DMS153 treated with DMSO at 0.1 percent for 48 hours (cell line): ENCODE data around the gene ZNF85.
"Not testable (repeated sequence)": the region's sequence is repeated elsewhere in the genome, so short reads cannot be mapped to it uniquely, and the experiment has no call there.

Experiments used
- DNase-seq: peaks from one replicate; lab custom pipeline; 2025; ENCODE audit not compliant: unreplicated experiment; lab: John Stamatoyannopoulos, UW

Gene ZNF85

DNA sequence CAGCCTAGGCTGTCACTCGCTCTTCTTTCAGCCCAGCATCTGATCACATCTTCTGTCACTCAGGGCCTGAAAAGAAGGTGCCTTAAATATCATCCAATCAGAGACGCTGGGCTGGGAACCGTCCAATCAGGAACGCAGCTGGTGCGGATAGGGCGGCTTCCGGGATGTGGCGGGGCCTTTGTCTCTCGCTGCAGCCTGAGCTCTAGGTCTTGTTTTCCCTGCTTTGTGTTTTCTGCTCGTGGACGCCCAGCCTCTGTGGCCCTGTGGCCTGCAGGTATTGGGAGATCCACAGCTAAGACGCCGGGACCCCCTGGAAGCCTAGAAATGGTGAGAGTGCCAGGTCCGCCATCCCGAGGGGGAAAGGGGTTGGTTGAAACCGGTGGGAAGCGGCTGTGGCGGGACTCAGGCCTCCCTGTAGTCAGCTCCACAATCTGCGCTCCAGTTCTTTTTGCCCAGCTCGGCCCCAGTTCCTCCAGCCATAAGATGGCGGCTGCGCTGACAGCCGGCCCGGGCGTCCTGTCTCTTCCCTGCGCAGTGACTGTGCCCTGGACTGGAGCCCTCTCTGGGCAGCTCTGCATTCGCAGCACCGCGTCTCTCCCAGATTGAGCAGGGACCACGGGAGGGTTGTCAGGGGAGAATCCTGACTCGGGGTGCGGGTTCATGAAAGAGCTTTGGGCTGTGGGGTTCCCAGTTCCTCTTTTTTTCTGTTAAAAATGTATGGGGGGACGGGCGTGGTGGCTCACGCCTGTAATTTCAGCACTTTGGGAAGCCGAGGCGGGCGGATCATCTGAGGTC is at the start of gene ZNF85:
TSS of gene ZNF85 (plus strand) at position 175 of the 795 bp plus-strand sequence. CDS start at position 325, 150 bp downstream.
- no peak for DNase-seq

DNA sequence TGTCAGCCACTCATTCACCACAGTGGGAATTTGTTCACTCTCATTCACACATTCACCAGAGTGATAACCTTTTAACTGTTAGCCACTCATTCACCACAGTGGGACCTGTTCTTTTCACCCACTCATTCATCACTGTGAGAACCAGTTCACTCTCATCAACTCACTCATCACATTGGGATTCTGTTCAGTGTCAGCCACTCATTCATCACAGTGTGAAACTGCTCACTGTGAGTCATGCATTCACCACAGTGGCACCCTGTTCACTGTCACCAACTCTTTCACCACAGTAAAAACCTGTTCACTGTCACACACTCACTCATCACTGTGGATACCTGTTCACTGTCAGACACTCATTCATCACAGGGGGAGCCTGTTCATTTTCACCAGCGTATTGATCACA is 43.5 kb upstream of the ZNF85 start:
- DNase-seq = no peak

DNA sequence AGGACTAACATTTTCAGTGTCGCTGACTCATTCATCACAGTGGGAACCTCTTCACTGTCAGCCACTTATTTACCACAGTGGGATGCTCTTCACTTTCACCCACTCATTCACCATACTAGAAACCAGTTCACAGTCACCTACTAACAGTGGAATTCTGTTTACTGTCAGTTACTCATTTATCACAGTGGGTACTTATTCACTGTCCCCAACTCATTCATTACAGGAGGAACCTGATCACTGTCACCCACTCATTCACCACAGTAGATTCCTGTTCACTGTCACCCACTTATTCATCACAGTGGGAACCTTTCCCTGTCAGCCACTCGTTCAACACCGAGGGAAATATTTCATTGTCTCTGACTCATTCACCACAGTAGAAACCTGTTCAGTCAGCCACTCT is 10.1 kb upstream of the ZNF85 start:
- DNase-seq = no peak

DNA sequence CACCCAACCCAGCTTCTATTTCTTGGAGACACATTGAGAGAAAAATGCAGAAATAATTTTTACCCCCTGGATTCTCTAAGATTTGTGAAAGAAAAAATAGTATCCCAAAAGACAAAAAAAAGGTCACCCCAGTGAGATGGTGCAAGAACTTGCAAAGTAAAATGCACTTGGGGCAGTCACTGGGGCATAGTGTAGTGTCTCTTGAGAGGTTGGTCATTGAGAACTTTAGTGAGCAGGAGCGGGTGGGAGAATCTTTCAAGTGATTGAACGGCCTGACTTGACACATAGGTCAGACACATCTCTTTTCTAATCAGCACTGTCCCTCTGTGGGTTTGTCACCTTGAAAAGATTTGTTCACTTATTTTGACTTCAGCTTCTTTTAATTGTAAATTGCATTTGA is 2.4 kb downstream of the ZNF85 start:
- no peak for DNase-seq

DNA sequence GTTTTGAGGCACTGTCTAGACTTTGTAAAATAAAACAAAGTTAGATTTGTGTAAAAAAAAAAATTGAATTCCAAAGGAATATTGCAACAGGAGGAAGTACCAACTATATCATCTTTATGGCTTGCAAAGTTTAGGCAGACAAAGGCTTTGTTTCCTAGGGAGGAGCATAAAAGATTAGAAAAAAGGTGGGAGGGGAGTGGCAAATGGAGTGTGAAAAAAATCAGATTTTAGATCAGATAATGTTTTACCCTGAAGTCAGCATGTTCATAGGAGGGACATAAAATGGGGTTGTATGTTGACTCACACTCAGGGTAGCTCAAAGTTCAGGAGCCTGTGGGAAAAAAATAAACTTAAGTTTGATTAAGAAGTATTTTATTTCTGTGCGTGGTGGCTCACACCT is 3.7 kb downstream of the ZNF85 start:
- DNase-seq = no peak

DNA sequence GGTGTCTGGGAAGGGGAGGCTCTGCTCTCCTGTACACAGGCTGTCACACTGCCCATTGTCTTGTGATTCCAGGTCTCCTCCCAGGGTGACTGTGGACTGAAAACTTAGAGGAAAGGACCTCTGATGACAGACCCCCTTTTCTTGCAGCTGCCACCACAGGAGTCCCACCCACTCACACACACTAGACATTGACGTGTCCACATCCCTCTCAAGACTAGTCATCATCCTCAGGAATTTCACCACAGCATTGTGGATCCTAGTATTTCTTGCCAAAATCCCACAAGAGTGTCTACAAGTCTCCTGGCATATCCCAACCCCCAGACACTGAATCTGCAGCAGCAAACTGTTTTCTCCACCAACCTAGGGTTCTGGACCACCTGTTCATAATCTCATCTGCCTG is 5.3 kb downstream of the ZNF85 start:
- DNase-seq = no peak

DNA sequence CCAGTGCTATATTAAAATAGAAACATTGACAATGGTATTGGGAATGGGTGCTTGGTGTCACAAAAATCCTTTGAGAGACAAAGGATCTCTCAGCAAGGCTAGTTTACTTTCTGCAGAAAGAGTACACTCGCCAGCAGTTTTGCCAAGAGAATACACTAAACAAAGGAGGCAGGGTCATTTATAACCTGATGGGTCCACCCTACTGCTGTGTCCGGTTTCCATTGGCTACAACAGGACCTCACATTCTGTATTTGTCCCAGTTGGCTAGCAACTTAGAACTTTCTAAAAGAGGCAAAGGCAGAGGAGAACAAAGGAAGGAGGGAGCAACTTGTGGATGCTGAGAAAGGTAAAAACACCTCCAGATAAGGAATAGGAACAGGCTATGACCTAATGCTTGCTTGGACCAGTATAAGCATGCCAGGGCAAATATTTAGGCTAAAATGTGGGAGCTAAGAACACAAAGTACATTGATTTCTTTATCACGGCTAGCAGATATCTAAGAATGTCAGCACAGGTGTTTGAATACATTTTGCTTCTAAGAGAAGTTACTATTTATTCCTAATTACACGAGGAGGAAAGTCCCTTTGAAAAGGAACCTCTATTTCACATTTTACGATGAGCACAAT is 13.4 kb downstream of the ZNF85 start:
- DNase-seq = not testable (repeated sequence)

DNA sequence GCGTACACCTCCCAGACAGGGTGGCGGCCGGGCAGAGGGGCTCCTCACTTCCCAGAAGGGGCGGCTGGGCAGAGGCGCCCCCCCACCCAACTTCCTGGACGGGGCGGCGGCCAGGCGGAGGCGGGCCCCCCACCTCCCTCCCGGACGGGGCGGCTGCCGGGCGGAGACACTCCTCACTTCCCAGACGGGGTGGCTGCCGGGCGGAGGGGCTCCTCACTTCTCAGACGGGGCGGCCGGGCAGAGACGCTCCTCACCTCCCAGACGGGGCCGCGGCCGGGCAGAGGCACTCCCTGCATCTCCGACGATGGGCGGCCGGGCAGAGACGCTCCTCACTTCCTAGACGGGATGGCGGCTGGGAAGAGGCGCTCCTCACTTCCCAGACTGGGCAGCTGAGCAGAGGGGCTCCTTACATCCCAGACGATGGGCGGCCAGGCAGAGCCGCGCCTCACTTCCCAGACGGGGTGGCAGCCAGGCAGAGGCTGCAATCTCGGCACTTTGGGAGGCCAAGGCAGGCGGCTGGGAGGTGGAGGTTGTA is 29.6 kb downstream of the ZNF85 start:
- not testable (repeated sequence) for DNase-seq

DNA sequence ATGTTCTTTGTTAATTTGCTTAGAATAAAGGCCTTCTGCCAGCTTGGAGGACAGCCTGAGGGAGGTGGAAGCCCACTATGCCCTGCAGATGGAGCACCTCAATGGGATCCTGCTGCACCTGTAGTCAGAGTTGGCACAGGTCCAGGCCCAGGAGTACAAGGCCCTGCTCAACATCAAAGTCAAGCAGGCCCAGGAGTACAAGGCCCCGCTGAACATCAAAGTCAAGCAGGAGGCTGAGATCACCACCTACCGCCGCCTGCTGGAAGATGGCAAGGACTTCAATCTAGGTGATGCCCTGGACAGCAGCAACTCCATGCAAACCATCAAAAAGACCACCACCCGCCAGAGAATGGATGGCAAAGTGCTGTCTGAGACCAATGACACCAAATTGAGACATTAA is 41.7 kb downstream of the ZNF85 start:
- no peak for DNase-seq

DNA sequence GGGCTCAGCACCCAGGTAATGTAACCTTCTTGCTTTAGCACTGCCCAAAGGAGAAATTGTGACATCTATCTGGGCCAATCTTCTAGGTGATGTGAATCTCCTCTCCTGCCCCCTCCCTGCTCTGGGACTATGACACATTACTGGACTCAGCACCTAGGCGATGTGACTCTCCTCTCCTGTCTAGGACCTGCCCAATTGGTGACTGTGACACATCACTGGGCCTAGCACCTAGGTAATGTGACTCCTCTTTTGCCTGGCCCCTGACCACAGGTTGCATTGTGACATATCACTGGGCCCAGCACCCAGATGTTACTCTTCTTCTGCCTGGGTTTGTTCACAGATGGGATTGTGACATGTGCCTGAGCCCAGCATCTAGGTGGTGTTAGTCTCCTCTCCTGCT is 45.0 kb downstream of the ZNF85 start:
- no peak for DNase-seq

DNA sequence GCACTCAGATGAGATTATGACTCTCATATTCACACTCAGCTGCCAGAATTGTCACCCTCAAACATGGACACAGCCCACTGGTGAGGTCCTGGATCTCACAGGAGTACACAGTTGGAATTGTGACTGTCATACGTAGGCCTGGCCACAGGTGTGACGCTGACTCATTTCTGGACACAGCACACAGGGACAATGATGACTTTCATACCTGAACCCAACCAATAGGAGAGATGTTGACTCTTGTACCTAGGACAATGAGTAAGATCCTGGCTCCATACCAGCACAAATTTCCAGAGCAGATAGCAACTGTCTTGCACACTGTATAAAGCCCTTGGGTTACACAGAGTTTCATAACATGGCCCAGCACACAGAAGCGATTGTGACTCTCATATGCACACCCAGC is 46.4 kb downstream of the ZNF85 start:
- no peak for DNase-seq

DNA sequence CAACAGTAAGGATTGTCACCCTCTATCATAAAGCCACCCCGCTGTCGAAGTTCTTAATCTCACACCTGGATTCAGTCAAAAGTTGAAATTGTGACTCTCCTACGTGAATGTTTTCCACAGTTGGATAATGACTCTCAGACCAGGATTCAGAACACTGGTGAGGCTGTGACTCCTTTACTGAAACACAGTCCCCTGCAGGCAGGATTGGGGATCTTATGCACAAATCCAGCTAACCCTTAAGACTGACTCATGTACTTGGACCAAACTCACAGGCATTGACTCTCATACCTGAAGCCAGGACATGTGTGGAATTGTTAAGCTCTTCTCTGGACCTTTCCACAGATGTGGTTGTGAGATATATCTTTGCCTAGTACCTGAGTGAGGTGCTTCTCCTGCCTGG is 46.8 kb downstream of the ZNF85 start:
- DNase-seq = no peak

DNA sequence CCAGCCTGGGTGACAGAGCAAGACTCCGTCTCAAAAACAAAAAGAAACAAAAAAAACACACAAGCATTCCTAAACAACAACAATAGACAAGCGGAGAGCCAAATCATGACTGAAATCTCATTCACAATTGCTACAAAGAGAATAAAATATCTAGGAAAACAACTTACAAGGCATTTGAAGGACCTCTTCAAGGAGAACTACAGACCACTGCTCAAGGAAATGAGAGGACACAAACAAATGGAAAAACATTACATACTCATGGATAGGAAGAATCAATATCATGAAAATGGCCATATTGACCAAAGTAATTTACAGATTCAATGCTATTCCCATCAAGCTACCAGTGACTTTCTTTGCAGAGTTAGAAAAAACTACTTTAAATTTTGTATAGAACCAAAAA is 69.7 kb downstream of the ZNF85 start:
- not testable (repeated sequence) for DNase-seq

DNA sequence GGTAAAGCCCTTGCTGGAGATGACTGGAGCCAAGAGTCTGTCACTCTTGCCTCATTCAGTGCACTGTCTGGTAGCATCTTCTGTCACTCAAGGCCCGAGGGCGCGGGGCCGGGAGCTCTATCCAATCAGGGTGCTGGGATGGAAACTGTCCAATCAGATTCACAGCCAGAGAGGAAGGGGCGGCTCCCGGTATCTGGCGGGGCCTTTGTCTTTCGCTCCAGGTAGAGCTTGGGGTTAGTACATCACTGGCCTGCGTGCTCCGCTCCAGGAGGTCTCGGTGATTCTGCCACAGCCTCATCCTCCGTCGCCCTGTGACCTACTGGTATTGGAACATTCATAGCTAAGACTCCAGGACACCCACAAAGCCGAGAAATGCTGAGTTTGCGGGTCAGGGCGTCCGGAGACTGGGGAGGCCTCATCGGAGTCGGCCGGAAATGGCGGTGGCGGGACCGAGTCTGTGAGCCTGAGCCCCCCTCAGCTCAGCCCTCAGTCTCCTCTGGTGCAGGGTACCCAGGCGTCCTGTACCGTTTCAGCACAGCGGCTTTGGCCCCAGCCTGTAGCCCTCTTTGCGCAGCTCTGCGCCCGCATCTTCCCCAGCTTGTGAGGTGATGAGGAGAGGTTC is 76.8 kb downstream of the ZNF85 start:
- peak; percentile 2 for DNase-seq
